Heart left ventricle (tissue), 13 donors: Measurements from ENCODE around the gene OTOF.

ENCODE experiments used
- CTCF ChIP-seq, 12 donors: fragments of 200-600 bp; sonication (generic) in 4 of 12; IDR thresholded peaks; one replicate each; pipeline versions ENCODE4 v1.5.0 to v1.8.0; 2018 to 2022; ENCODE audit warnings: antibody characterized with exemption in 12 of 12, mild to moderate bottlenecking in 5 of 12
- POLR2A ChIP-seq, 2 donors: fragments of 450-650 bp; IDR thresholded peaks; one replicate each; pipeline ENCODE4 v1.6.1; 2017; ENCODE audit warnings: antibody characterized with exemption in 2 of 2, mild to moderate bottlenecking in 2 of 2, moderate library complexity in 2 of 2
- donor health status: ischemic (EF 13 %, LVEDD 7.1; RV severe dilation, severe dysfunction).
- donor health status: DM: no; HTN: yes; CAD: no.
- donor health status: DM: no; HTN: no; CAD: no.
- donor health status: ischemic (EF 25% LVEDD 6.9; RV normal size, moderate dysfunction).
- donor health status: ischemic (EF 25% LVEDD 5.7; RV mildly dilated, moderate dysfunction).
- donor health status: ischemic (EF 35%, LVEDD 5.7; RV mildly dilated, moderate dysfunction).
- donor health status: nonischemic (EF 11% LVEDD 7.7; RV severe dilation, severe dysfunction).
- donor health status: DM: yes; HTN: yes; CAD: no.
- donor health status: PGD.
- donor health status: ischemic (EF 29% LVEDD 5.4; RV normal size, mild dysfunction).
- donor health status: nonischemic (EF 23%, LVEDD 6.1; RV moderate dilation, normal function).

- TF ChIP-seq CTCF (IDR thresholded peaks at IDR 0.05) = no peak
- no peak for TF ChIP-seq POLR2A (IDR thresholded peaks at IDR 0.05)
Measured at GRCh38 chr2:26449278-26450030, 28.5 kb downstream of the OTOF start.
